Activated naive CD8-positive, alpha-beta T cell treated with anti-CD3 and anti-CD28 coated beads for 36 hours (primary cell): ENCODE measurements around the gene FAT1. TPM values are rescaled to one million over a fixed set of nuclear protein-coding genes. Genes with fewer than 3 reads are reported as not detected.

Experiments used
- DNase-seq: peaks from one replicate; pipeline ENCODE4 v3.0.0; 2021
- H3K27ac Mint-ChIP-seq: one replicate; pipeline ENCODE4 v1.8.0; 2022; ENCODE audit warnings: mild to moderate bottlenecking, moderate library complexity, mixed read lengths
- H3K27me3 Mint-ChIP-seq: one replicate; pipeline ENCODE4 v1.8.0; 2022; ENCODE audit warnings: mild to moderate bottlenecking, mixed read lengths
- H3K36me3 Mint-ChIP-seq: one replicate; pipeline ENCODE4 v1.8.0; 2021; ENCODE audit warnings: mild to moderate bottlenecking, mixed read lengths
- H3K4me1 Mint-ChIP-seq: one replicate; pipeline ENCODE4 v1.8.0; 2021; ENCODE audit warnings: mixed read lengths
- H3K4me3 Mint-ChIP-seq: one replicate; pipeline ENCODE4 v1.8.0; 2022; ENCODE audit warnings: mild to moderate bottlenecking, moderate library complexity, mixed read lengths
- H3K9me3 Mint-ChIP-seq: one replicate; pipeline ENCODE4 v1.8.0; 2022; ENCODE audit warnings: mixed read lengths
- total RNA-seq, 2 experiments: library from RNA; stranded (reverse); gene quantifications; one replicate each; pipeline ENCODE4 v1.2.3, GENCODE V29; 2021

FAT1 gene
- total RNA-seq, 2 experiments from 2014 or later: 0.02 TPM; not detected in 1

GRCh38 chr4:186591651-186592050, 132.0 kb downstream of the FAT1 start:
- H3K4me3 Mint-ChIP-seq: no peak overlapping the region
- no peaks in the 10 kb centered on the region for H3K36me3 Mint-ChIP-seq
- no peaks in the 10 kb centered on the region for H3K4me1 Mint-ChIP-seq
- no peaks in the 10 kb centered on the region for H3K9me3 Mint-ChIP-seq
- no peak for DNase-seq
- H3K27me3 Mint-ChIP-seq: no peaks in the 10 kb centered on the region
- H3K27ac Mint-ChIP-seq: no peak overlapping the region

GRCh38 chr4:186588503-186588902, 135.2 kb downstream of the FAT1 start:
- no peak for DNase-seq
- Mint-ChIP-seq H3K27me3 (no peaks in the 10 kb centered on the region), H3K4me3 (no peak overlapping the region), H3K9me3 (no peaks in the 10 kb centered on the region), H3K36me3 (no peaks in the 10 kb centered on the region), H3K27ac (no peak overlapping the region), H3K4me1 (no peaks in the 10 kb centered on the region)

GRCh38 chr4:186587416-186588018, 136.1 kb downstream of the FAT1 start:
- Mint-ChIP-seq H3K9me3 (peaks cover under 1% of the 10 kb centered on the region), H3K27ac (no peak overlapping the region), H3K4me3 (no peak overlapping the region), H3K27me3 (no peaks in the 10 kb centered on the region), H3K4me1 (no peaks in the 10 kb centered on the region), H3K36me3 (no peaks in the 10 kb centered on the region)
- peak; percentile 35 for DNase-seq

- Mint-ChIP-seq H3K4me1 (no peaks in the 10 kb centered on the region), H3K9me3 (peaks cover 3% of the 10 kb centered on the region), H3K27ac (no peak overlapping the region), H3K27me3 (no peaks in the 10 kb centered on the region), H3K36me3 (no peaks in the 10 kb centered on the region), H3K4me3 (no peak overlapping the region)
- no peak for DNase-seq
Measured at GRCh38 chr4:186586205-186586604, 137.5 kb downstream of the FAT1 start.

- peaks cover 3% of the 10 kb centered on the region for H3K9me3 Mint-ChIP-seq
- no peaks in the 10 kb centered on the region for H3K36me3 Mint-ChIP-seq
- no peaks in the 10 kb centered on the region for H3K4me1 Mint-ChIP-seq
- no peak overlapping the region for H3K27ac Mint-ChIP-seq
- H3K27me3 Mint-ChIP-seq: no peaks in the 10 kb centered on the region
- no peak overlapping the region for H3K4me3 Mint-ChIP-seq
- no peak for DNase-seq
Measured at GRCh38 chr4:186584912-186585311, 138.7 kb downstream of the FAT1 start.

- H3K27me3 Mint-ChIP-seq: no peaks in the 10 kb centered on the region
- no peak for DNase-seq
- H3K4me3 Mint-ChIP-seq: no peak overlapping the region
- peaks cover 3% of the 10 kb centered on the region for H3K9me3 Mint-ChIP-seq
- no peak overlapping the region for H3K27ac Mint-ChIP-seq
- no peaks in the 10 kb centered on the region for H3K36me3 Mint-ChIP-seq
- no peaks in the 10 kb centered on the region for H3K4me1 Mint-ChIP-seq
Measured at GRCh38 chr4:186581421-186581820, 142.2 kb downstream of the FAT1 start.

- Mint-ChIP-seq H3K27ac (no peak overlapping the region), H3K4me1 (no peaks in the 10 kb centered on the region), H3K27me3 (no peaks in the 10 kb centered on the region), H3K36me3 (no peaks in the 10 kb centered on the region), H3K9me3 (peaks cover 3% of the 10 kb centered on the region), H3K4me3 (no peak overlapping the region)
- DNase-seq: no peak
Measured at GRCh38 chr4:186580669-186581068, 143.0 kb downstream of the FAT1 start.

- Mint-ChIP-seq H3K27ac (no peak overlapping the region), H3K4me3 (no peak overlapping the region), H3K9me3 (no peaks in the 10 kb centered on the region), H3K27me3 (peaks cover 4% of the 10 kb centered on the region), H3K36me3 (no peaks in the 10 kb centered on the region), H3K4me1 (no peaks in the 10 kb centered on the region)
- no peak for DNase-seq
Measured at GRCh38 chr4:186570193-186570996, 153.3 kb downstream of the FAT1 start.

GRCh38 chr4:186569533-186570192, 154.0 kb downstream of the FAT1 start:
- no peak overlapping the region for H3K4me3 Mint-ChIP-seq
- no peak for DNase-seq
- peaks cover 4% of the 10 kb centered on the region for H3K27me3 Mint-ChIP-seq
- H3K4me1 Mint-ChIP-seq: no peaks in the 10 kb centered on the region
- H3K27ac Mint-ChIP-seq: no peak overlapping the region
- no peaks in the 10 kb centered on the region for H3K9me3 Mint-ChIP-seq
- no peaks in the 10 kb centered on the region for H3K36me3 Mint-ChIP-seq

- H3K4me1 Mint-ChIP-seq: no peaks in the 10 kb centered on the region
- peaks cover 4% of the 10 kb centered on the region for H3K27me3 Mint-ChIP-seq
Measured at GRCh38 chr4:186566068-186566467, 157.6 kb downstream of the FAT1 start.

GRCh38 chr4:186563761-186564160, 159.9 kb downstream of the FAT1 start:
- Mint-ChIP-seq H3K27me3 (no peaks in the 10 kb centered on the region), H3K9me3 (peaks cover 3% of the 10 kb centered on the region), H3K36me3 (no peaks in the 10 kb centered on the region), H3K4me3 (no peak overlapping the region), H3K27ac (no peak overlapping the region), H3K4me1 (no peaks in the 10 kb centered on the region)
- no peak for DNase-seq

More at GRCh38 chr4:186566068-186566467, 157.6 kb downstream of the FAT1 start:
- Mint-ChIP-seq H3K9me3 (no peaks in the 10 kb centered on the region), H3K36me3 (no peaks in the 10 kb centered on the region), H3K4me3 (no peak overlapping the region), H3K27ac (no peak overlapping the region)
- DNase-seq: no peak

GRCh38 chr4:186561748-186562147, 161.9 kb downstream of the FAT1 start:
- no peak for DNase-seq
- Mint-ChIP-seq H3K36me3 (no peaks in the 10 kb centered on the region), H3K4me1 (no peaks in the 10 kb centered on the region), H3K4me3 (no peak overlapping the region), H3K27ac (no peak overlapping the region), H3K9me3 (peaks cover 3% of the 10 kb centered on the region), H3K27me3 (no peaks in the 10 kb centered on the region)

- no peak overlapping the region for H3K27ac Mint-ChIP-seq
- H3K36me3 Mint-ChIP-seq: no peaks in the 10 kb centered on the region
- peaks cover 3% of the 10 kb centered on the region for H3K9me3 Mint-ChIP-seq
- peaks cover 5% of the 10 kb centered on the region for H3K27me3 Mint-ChIP-seq
- no peaks in the 10 kb centered on the region for H3K4me1 Mint-ChIP-seq
- DNase-seq: no peak
- no peak overlapping the region for H3K4me3 Mint-ChIP-seq
Measured at GRCh38 chr4:186560647-186561046, 163.0 kb downstream of the FAT1 start.

GRCh38 chr4:186557486-186557885, 166.2 kb downstream of the FAT1 start:
- no peak for DNase-seq
- H3K9me3 Mint-ChIP-seq: peaks cover 3% of the 10 kb centered on the region
- no peak overlapping the region for H3K27ac Mint-ChIP-seq

GRCh38 chr4:186557061-186557460, 166.6 kb downstream of the FAT1 start:
- no peak for DNase-seq
- Mint-ChIP-seq H3K4me1 (peaks cover 4% of the 10 kb centered on the region), H3K4me3 (no peak overlapping the region)

More at GRCh38 chr4:186557486-186557885, 166.2 kb downstream of the FAT1 start:
- Mint-ChIP-seq H3K36me3 (no peaks in the 10 kb centered on the region), H3K4me1 (peaks cover 4% of the 10 kb centered on the region), H3K4me3 (no peak overlapping the region), H3K27me3 (peaks cover 29% of the 10 kb centered on the region)

More at GRCh38 chr4:186557061-186557460, 166.6 kb downstream of the FAT1 start:
- peaks cover 3% of the 10 kb centered on the region for H3K9me3 Mint-ChIP-seq
- H3K27me3 Mint-ChIP-seq: peaks cover 29% of the 10 kb centered on the region
- H3K27ac Mint-ChIP-seq: no peak overlapping the region
- H3K36me3 Mint-ChIP-seq: no peaks in the 10 kb centered on the region
